ENCODE measurements around the gene NME7.

- TF ChIP-seq CTCF (IDR thresholded peaks at IDR 0.05) (no peak), POLR2A (IDR thresholded peaks at IDR 0.05) (no peak)
Observed at GRCh38 chr1:169360415-169360814, 7.2 kb downstream of the NME7 start.
